Fibroblast of mammary gland (primary cell): Measurements from ENCODE around the gene LUZP1.

Source experiments
- DNase-seq: peaks from one replicate; pipeline ENCODE4 v3.0.0-alpha.2; 2010; ENCODE audit warnings: low read depth
- H3K4me3 ChIP-seq: 2 replicates; pipeline ENCODE4 v1.5.1; 2011; ENCODE audit warnings: low read depth, mild to moderate bottlenecking, low read length, moderate library complexity; ENCODE audit not compliant: control insufficient read depth
- TF ChIP-seq, protein P1 (sequence below): conservative IDR thresholded peaks from 2 replicates; pipeline ENCODE4 v1.5.1; 2011; ENCODE audit warnings: low read depth, low read length, inconsistent platforms; ENCODE audit not compliant: control insufficient read depth, insufficient read depth

The LUZP1 gene

GRCh38 chr1:23081376-23081775 is 87.3 kb downstream of the LUZP1 start:
- TF ChIP-seq, protein P1, sequence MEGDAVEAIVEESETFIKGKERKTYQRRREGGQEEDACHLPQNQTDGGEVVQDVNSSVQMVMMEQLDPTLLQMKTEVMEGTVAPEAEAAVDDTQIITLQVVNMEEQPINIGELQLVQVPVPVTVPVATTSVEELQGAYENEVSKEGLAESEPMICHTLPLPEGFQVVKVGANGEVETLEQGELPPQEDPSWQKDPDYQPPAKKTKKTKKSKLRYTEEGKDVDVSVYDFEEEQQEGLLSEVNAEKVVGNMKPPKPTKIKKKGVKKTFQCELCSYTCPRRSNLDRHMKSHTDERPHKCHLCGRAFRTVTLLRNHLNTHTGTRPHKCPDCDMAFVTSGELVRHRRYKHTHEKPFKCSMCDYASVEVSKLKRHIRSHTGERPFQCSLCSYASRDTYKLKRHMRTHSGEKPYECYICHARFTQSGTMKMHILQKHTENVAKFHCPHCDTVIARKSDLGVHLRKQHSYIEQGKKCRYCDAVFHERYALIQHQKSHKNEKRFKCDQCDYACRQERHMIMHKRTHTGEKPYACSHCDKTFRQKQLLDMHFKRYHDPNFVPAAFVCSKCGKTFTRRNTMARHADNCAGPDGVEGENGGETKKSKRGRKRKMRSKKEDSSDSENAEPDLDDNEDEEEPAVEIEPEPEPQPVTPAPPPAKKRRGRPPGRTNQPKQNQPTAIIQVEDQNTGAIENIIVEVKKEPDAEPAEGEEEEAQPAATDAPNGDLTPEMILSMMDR: peak; percentile 29
- no peak for DNase-seq
- no peak overlapping the region for H3K4me3 ChIP-seq

DNA sequence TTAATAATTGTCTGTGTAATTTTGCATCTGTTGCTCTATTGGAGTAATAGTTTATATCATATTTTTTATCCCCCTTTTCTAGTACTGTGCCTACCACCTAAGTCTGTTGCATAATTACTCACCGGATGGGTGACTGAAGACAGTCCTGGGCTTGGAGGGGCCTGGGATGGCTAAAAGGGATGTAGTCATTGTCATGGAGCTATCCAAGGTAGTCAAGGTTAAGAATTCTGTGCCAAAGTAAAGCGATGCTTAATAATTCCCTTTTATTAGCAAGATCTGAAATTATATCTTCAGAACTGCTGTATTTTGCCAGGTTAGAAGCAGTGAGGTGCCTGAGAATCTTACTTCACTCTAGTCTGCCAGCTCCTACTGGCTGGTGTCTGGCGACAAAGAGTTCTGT is 87.8 kb downstream of the LUZP1 start:
- H3K4me3 ChIP-seq: no peak overlapping the region
- TF ChIP-seq, protein P1: no peak
- DNase-seq: no peak

GRCh38 chr1:23079025-23079424 is 89.6 kb downstream of the LUZP1 start:
- TF ChIP-seq, protein P1: no peak
- H3K4me3 ChIP-seq: no peak overlapping the region
- DNase-seq: no peak

- TF ChIP-seq, protein P1: no peak
- no peak for DNase-seq
- H3K4me3 ChIP-seq: no peak overlapping the region
Measured at GRCh38 chr1:23074012-23074411, 94.6 kb downstream of the LUZP1 start.

DNA sequence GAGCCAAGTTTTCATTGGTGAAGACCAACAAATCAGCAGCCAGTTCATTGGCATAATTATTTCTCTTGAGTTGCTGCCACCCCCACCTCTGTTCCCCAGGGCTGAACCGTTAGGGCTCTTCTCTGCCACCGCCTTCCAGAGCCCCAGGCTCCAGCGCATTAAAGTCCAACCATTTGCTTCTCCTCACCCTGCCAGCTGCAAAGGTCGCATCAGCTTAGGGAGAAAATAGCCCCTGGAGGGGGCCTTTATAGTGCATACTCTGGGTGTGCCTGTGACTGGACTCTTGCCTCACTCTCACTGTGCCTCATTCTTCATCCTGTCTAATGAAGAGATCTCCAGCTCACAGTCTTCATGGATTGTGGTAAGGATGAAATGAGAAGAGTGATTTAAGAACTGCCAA is 99.0 kb downstream of the LUZP1 start:
- H3K4me3 ChIP-seq: no peak overlapping the region
- no peak for DNase-seq
- TF ChIP-seq, protein P1: no peak

- DNase-seq: no peak
Measured at GRCh38 chr1:23069149-23069548, 99.5 kb downstream of the LUZP1 start.

More at GRCh38 chr1:23069149-23069548, 99.5 kb downstream of the LUZP1 start:
- no peak overlapping the region for H3K4me3 ChIP-seq
- TF ChIP-seq, protein P1: no peak
